ENCODE results near the gene EXOC3L4.
"Not testable (repeated sequence)": the region's sequence is repeated elsewhere in the genome, so short reads cannot be mapped to it uniquely, and the experiment has no call there.

Gene EXOC3L4

DNA sequence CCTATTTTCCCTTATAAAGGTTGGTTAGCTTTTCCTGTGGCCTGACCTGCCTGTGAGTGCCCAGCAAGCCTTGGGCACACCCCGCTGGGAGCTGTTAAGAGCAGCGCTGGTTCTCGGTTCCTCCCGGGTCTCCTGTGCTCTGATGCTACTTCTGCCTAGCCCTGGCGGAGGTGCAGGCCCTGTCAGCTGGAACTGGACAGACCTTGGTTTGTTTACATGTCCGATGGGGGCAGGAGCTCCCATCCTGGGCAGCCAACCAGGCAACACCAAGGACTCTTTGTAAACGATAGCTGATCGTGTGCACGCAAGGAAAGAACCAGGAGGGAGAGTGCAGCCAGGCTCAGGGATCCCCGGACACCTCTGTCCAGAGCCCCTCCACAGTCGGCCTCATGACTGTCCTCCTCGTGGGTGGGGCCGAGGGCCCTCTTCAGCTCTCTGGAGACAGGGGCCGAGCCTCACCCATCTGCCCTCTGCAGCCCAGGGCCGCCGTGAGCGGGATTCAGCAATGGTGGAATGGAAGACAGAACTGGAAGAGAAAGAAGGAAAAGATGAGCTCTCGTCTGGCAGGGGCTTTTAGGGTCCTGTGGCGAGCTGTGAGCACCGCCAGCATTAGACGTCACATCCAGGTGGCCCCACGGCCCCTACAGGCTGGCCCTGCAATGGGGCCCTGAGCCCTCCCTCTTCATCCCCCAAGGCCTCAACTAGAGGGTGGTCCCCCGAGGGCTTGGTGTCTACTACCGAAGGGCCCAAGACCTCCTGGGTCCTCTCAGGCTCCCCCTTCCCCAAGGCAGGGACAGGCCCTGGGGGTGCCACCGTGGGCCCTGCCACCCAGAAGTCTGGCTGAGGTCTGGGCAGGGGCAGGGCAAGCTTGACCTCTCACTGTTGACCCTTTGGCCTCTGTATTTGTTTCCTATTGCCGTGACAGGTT, 41.1 kb downstream of the EXOC3L4 start:
- DNase-seq: no peak

DNA sequence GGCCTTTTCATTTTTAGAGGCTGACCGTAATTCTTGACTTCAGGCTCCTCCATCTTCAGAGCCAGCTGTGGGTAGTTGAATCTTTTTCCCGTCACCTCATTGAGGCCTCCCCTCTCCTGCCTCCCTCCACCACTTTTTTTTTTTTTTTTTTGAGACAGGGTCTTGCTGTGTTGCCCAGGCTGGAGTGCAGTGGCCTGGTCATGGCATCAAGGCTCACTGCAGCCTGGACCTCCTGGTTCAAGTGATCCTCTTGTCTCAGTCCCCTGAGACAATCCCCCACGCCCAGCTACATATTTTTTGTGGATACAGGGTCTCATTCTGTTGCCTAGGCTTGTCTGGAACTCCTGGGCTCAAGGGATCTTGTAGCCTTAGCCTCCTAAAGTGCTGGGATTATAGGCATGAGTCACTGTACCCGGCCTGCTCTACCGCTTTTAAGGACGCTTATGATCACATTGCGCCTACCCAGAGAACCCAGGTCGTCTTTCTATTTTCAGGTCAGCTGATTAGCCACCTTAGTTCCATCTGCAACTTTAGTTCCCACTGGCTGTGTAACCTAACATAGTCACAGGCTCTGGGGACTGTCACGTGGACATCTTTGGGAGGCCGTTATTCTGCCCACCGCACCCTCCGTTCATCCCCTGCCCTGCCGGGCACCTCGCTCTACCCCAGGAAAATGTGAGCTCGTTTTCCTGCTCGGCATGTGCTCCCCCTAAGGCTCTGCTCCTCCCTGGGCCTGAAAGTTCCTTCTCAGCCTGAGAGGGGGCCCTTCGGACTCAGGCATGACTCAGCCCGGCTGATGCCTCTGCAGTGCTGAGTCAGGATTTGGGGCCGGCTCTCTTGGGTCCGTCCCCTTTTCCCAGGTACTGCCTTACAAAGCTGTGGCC, 42.1 kb downstream of the EXOC3L4 start:
- DNase-seq: no peak

DNA sequence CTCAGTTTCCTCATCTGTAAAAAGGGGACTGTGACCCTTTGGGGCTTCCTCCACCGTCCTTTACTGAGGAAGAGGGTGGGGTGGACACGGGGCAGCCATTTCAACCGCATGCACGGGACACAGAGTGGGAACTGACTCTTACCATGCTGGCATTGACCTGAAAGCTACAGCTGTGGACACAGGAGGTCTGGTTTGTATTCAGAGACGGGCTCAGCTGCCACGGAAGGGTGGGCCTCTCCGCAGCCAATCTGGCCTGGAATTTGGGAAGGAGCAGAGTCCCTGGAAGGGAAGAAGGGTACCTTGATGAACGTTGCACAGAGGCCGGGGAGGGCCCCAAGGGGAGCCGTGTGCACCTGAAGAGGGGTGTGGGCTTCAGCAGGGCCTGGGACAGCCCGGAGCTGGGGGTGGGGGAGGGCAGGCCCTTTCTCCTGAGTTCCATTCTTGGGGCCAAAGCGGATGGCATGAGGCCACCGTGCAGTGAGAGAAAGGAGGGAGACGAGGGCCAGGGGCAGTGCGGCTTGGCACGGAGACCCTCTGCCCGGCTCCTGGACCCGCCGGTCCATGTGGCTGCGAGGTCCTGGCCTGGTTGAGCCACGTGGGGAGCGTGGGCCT, 43.3 kb downstream of the EXOC3L4 start:
- no peak for DNase-seq

DNA sequence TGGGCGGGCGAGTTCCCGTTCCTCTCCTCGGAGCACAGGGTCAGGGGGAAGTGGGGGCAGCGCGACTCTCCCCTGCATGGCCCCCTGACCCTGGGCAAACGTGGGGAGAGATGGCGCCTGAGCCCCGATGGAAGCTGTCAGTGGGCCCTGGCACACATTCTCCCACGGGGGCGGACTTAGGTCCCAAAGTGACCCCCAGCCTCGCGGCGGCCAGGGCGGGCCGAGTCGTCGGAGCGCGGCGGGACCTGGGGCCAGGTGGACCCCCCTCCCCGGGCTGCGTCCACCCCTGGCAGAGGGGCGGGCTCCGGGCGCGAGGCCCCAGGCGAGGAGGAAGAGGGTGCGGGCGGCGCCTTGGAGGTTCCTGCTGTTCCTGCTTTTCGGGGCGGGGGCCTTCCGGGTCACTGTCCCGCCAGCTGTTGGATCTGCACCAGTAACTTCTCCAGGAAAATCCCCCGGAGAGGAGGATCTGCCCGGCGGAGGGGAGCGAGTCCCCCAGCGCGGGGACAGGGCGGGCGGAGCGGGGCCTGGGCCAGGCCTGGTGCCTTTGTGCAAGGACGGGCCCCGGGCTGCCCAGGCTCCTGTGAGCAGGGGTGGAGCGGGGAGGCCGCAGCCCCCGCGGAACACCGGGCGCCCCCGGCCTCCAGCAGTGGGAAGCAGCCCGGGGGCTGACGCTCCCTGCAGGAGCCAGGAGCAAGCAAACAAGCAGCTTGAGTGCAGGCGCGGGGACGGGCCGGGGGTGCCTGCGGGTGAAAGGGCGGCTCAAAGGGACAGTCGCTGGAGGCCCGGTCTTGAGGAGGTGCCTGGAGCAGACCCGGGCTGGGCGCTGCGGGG, 44.0 kb downstream of the EXOC3L4 start:
- no peak for DNase-seq

DNA sequence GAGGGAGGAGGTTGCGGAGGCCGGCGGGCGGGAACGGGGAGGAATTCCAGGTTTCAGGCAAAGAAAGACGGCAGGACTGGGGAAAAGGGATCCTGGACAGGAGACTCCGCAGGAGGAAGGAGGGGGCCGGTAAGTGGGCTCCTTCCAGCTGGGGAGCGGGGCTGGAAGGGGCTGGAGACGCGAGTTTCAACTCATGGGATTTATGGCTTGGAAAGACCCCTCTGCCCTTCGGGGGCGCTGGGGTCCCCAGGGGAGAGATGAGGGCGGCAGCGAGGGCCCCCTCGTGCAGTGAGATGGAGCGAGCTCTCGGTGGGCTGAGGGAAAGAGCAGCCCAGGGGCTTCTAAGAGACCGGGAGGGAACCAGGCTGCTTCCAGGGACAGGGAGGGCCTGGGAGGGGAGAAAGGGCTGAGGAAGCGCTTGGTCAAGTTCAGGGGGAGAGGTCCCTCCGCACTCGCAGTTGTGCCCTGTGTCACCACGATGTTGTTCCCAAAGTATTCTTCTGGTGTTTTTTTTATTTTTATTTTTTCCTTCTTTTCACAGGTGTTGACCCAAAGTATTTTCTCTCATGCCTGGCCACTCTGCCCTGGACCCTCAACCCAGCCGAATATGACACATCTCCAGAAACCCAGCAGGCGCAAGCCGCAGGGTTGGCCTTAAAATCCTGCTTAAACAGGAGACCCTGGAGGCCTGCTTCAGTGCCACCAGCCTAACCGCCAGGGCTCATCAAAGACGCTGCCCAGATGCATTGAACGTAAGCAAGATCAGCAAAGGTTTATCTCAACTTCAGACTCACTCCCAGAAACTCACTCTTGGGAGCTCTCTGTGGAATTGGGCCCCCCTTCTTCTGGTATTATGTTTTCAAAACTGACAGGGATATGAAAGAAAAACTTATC, 44.9 kb downstream of the EXOC3L4 start:
- DNase-seq: no peak

DNA sequence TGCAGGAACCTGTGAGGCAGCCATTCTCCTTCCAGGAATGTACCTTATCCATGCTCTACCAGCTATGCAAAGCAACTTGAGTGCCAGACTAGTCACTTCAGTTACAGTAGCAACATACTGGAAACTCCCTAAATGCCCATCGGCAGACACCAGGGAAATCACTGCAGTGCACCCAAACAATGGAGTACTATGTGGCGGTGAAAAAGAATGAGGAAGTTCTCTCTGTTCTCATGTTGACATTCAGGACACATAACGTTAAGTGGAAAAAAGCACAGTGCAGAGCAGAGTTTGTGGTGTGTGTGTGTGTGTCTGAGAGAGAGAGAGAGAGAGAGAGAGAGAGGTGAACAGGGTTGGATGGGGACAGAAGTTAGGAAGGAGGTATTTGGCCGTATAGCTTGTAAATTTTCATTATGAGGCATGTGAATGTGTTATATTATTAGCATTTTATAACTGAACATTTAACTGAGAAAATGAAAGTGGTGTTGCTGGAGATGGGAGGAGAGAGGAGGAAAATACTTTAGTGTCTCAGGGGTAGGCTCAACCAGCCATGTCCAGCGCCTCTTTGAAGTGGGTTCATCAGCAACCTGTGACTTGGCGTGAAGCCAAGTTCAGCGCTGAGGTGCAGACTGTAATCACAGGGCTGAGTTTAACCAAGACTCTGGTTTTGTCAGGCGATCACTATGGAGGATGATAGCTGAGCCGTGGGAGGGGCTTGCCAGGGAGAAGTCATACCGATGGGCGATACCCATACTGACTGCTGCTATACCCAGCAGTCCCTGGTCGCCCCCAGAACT, 46.0 kb downstream of the EXOC3L4 start:
- DNase-seq: no peak

DNA sequence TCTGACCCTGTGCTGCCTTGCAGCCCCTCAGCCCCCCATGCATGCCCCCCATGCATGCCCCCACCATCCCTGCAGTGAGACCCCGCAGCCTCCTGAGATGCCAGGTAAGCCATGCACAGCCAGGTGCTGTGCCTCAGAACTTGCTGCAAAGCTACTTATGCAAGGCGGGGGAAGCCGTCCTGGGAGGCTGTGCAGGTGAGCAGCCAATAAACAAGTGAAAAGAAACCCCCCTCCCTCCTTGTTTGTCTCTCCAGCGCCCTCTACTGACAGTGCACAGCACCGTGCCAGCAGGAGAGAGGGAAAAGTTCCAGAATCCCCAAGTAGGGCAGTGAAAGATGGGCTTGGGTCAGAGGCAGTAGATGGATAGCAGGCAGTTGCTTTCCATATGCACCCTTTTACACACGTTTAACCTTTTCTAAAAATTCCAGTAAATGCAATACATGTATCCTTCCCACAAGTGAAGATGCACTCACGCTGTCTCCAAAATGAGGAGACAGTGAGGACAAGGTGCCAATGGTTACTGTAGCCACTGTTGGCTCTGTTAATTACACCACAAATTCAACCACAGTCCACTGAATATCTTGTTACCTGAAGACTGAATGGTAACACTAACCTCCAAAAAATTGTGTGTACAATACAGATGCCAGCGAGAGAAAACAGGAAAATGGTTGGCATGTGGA, 46.7 kb downstream of the EXOC3L4 start:
- DNase-seq: no peak

DNA sequence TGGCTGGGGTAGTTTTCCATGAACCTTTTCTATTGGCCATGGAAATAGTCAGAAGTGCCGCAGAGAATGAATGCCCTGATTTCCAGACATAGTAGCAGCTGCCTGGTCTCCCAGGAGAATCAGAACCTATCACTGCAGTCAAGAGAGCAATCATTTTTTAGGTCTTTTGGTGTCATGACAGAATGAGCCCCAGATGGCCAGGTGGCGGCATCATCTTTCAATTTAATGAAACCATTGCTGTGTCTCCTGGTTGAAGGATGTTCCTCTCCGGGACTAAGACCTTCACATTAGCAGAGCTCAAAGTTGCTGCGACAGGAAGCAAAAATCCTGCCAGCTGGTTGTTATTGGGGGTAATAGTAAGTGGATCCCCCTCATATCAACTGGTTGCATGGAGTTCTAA, 47.5 kb downstream of the EXOC3L4 start:
- no peak for DNase-seq

DNA sequence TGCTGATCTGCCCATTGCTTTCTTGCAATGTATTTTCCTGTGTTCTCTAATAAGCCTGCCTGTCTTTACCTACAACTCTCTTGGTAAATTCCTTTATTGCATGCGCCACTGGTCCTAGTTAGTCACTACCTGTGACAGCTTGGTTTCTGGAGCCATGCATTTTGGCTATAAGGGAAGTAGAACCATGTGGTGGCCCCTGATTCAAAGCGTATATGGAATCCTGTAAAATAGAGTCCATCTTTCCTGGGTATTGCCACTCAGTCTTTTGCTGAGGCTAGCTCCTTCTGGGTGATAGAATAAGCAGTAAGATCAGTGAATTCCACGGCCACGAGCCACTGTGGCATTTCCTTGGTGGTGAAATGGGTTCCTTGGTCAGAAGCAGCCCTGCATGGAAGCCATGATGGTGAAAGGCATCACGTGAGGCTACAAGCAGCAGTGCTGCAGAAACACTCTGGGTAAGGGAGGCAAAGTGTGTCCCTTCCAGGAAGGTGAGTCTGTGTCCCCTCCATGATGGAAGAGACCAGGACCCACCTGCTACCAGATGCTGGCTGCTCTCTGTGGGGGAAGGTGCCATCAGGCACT, 48.3 kb downstream of the EXOC3L4 start:
- no peak for DNase-seq

DNA sequence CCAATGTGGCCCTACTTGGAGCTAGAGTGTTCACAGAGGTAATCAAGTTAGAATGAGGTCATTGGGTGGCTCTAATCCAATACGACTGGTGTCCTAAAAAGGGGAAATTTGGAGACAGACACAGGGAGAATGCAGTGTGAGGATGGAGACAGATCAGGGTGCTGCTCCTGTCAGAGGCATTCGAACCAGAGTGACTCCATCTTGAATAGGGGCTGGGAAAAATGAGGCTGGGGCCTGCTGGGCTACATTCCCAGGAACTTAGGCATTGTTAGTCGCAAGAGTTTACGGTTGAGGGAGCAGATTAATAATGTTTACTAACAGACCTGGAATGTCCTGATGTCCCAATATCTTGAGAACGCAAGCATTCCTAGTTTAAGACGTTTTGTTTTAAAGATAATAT, 49.0 kb downstream of the EXOC3L4 start:
- DNase-seq: no peak

DNA sequence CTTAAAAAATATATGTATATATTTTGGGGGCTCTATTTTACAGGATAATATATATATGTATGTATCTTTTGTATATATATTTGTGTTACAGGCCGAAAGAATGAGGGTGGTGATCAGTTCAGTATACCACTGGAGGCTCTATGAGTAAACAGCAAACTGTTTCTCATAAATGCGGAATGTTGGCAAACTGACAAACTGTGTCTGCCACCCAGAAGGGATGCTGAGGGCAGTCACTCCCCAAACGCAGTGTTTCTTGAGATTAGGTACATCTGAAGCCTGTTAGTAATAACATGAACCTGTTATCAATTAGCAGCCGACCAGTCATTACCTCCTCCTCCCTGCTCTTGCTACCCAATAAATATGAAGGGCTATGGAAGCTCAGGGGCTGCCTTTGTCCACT, 49.6 kb downstream of the EXOC3L4 start:
- DNase-seq: no peak

DNA sequence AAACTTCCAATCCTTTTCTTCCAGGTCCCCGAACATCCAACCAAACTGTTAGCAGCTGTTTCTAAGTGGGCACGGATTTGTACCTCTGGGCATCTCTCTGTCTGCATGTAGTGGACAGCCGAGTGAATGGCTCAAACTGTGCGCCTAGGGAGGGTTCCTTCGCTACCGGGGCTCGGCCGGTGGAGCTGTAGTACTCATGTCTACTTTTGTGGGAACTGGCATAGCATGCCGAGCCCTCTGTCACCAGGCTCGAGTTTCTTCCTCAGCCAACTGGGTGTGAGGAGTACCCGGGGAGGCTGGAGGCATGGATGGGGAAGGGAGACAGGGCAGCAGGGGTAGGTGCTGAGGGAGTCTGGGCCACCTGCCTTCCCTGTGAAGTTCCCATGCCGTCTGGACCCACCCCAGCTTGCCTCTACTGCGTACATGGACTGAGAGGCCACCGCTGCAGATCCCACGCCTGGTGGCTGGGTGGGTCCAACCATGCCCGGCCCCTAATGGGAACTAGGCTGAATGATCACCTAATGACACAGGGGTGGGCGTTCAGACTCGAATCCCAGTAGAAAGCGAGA, 51.7 kb downstream of the EXOC3L4 start:
- no peak for DNase-seq

DNA sequence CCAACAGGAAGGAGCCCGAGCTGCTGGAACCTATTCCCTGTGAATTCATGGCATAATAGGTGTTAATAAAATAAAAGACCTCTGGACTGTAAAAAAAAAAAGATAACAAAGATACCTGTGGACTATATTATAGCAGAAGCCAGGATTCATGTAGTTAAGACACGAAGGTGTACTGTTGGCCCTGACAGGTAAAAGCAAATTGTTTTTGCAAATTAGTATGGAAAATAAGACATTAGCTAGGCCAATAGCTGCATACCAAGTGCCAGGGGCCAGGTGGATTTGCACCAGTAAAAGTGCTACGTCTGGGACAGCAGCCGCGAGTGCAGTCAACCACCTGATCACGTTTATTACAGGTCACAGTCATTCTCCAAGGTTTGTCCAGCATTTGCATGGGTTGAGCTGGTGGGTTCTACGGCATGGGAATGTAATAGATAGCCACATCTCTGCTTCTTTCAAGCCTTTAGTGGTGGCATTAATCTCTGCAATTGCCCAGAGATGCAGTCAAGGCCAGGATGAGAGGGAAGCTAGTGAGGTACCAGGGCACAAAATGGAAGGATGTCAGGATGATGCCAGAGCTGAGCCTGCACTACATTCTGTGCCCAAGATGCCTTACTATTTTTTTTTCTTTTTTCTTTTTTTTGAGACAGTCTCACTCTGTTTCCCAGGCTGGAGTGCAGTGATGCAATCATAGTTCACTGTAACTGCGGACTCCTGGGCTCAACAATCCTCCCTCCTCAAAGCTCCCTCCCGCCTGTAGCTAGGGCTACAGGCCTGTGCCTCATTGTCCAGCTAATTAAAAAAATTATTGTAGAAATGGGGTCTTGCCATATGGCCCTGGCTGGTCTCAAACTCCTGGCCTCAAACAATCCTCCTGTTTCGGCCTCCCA, 55.1 kb downstream of the EXOC3L4 start:
- no peak for DNase-seq

DNA sequence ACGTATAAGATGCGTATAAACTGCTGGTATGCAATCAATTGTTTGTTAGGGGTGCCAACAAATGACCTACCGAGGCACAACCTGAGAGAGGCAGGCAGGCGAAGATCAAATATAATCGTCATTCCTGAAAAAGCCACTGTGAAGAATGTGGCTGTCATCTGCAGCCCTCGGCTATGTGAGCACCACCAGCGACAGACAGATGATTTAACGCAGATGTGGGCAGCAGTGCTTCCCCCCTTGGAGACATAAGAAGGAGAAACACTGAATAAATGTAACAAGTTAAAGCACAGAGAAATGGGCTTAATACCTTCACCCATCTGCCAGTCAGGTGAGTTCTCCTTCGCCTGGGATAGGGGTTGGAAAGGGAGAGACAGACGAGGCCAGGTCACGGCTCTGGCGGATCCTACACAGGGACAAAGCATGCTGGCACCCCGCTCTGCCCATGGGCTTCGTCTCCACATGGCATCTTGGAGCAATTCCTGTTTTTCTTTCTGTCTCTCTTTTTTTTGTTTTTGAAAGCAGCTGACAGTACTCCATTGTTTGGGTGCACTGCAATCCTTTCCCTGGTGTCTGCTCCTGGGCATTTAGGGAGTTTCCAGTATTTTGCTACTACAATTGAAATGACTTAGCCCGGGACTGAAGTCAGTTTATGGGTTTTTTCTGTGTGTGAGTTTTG, 56.9 kb downstream of the EXOC3L4 start:
- no peak for DNase-seq

DNA sequence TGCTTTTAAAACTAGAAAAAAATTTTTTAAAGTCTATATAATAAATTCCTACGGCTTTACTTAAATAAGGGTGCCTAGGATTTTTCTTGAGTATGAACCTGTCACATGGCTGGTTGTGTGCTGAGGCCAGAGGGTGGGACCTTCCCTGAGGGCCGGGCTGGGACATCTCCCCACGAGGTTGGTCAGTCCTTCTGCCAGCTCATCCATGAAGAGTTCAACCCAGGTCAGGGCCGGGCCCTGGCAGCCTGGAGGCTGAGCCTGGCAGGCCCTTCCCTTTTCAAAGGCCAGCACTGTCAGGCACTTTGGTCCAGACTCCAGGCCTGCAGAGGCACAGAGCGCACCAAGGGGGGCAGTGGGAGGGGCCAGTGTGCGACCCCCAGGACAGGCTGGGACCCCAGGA, 60.5 kb downstream of the EXOC3L4 start:
- DNase-seq: no peak

DNA sequence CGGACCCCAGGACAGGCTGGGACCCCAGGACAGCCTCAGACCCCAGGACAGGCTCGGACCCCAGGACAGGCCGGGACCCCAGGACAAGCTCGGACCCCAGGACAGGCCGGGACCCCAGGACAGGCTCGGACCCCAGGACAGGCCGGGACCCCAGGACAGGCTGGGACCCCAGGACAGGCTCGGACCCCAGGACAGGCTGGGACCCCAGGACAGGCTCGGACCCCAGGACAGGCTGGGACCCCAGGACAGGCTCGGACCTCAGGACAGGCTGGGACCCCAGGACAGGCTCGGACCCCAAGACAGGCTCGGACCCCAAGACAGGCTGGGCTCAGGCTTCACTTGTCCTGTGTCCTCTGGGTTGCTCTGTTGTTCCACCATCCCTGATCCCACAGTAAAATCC, 60.9 kb downstream of the EXOC3L4 start:
- not testable (repeated sequence) for DNase-seq

DNA sequence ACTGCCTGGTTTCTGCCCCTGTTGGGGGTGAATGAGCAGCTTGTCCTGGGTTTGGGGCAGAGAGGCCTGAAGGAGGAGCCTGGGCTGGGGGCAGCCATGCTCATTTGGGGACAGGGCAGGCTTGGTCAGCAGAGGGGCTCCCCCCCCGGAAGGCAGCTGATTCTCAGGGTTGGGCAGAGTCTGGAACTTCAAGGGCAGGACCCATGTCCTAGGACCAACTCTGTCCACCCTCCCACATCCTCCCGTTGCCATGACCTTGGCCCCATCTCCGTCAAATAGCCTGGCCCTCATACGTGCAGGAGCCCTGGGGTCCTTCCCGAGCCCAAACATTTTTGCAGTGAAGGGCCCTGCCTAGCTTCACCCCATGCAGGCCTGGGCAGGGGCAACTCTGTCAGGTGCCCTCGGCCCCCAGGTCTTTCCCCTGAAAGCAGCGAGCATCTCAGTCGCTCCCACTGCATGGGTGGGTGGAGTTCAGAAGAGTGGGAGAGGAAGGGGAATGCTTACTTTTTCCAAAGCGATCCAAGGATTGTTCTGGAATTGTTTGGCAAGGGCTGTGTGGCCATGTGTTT, 61.4 kb downstream of the EXOC3L4 start:
- no peak for DNase-seq
